ENCODE results near the gene GPR137. TPM values are rescaled to one million over a fixed set of nuclear protein-coding genes. Genes with fewer than 3 reads are reported as not detected.

Gene GPR137
- polyA plus RNA-seq, 1 donor from 2014 or later, result 34.1 TPM

DNA sequence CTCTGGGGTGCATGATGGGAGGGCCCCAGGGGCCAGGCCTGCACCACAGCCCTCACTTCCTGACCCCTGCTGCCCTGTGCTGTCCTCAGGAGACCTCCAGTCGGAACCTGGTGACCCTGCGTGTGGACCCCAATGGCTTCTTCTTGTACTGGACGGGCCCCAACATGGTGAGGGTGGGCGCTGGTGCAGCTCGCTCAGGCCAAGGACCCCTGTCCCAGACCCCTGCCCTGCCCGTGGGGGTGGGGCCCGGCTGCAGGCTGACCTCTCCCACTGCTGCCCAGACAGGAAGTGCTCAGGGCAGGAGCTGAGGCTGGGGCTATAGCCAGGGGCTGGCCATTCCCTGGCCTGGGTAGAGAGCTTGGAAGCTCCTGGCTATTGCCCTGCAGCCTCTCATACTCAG, 31.3 kb upstream of the GPR137 start:
- H3K36me3 ChIP-seq (ENCODE audit: insufficient read depth, low read length), result no peaks in the 10 kb centered on the region
- no peak overlapping the region for H3K27ac ChIP-seq (ENCODE audit: low read length)
- no peak overlapping the region for H3K9ac ChIP-seq (ENCODE audit: low read length)
- no peaks in the 10 kb centered on the region for H4K20me1 ChIP-seq (ENCODE audit: insufficient read depth)
- TF ChIP-seq TAF1 (IDR thresholded peaks at IDR 0.05; ENCODE audit: low read depth) (no peak), CTCF (IDR thresholded peaks at IDR 0.05; ENCODE audit: poor library complexity, severe bottlenecking) (no peak), RAD21 (conservative IDR thresholded peaks at IDR 0.05) (no peak), EZH2 (IDR thresholded peaks at IDR 0.05; ENCODE audit: borderline replicate concordance, insufficient read depth, low read length, poor library complexity, severe bottlenecking) (no peak), POLR2AphosphoS5 (IDR thresholded peaks at IDR 0.05) (no peak), SMC3 (conservative IDR thresholded peaks at IDR 0.05; ENCODE audit: poor library complexity) (no peak), MXI1 (conservative IDR thresholded peaks at IDR 0.05; ENCODE audit: poor library complexity, severe bottlenecking) (no peak), EP300 (conservative IDR thresholded peaks at IDR 0.05; ENCODE audit: poor library complexity, severe bottlenecking) (no peak)
- TF ChIP-seq, protein P1, sequence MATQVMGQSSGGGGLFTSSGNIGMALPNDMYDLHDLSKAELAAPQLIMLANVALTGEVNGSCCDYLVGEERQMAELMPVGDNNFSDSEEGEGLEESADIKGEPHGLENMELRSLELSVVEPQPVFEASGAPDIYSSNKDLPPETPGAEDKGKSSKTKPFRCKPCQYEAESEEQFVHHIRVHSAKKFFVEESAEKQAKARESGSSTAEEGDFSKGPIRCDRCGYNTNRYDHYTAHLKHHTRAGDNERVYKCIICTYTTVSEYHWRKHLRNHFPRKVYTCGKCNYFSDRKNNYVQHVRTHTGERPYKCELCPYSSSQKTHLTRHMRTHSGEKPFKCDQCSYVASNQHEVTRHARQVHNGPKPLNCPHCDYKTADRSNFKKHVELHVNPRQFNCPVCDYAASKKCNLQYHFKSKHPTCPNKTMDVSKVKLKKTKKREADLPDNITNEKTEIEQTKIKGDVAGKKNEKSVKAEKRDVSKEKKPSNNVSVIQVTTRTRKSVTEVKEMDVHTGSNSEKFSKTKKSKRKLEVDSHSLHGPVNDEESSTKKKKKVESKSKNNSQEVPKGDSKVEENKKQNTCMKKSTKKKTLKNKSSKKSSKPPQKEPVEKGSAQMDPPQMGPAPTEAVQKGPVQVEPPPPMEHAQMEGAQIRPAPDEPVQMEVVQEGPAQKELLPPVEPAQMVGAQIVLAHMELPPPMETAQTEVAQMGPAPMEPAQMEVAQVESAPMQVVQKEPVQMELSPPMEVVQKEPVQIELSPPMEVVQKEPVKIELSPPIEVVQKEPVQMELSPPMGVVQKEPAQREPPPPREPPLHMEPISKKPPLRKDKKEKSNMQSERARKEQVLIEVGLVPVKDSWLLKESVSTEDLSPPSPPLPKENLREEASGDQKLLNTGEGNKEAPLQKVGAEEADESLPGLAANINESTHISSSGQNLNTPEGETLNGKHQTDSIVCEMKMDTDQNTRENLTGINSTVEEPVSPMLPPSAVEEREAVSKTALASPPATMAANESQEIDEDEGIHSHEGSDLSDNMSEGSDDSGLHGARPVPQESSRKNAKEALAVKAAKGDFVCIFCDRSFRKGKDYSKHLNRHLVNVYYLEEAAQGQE (IDR thresholded peaks at IDR 0.05; ENCODE audit: borderline replicate concordance), result no peak
- H2AFZ ChIP-seq (ENCODE audit: low read depth, low read length), result no peak overlapping the region
- no peaks in the 10 kb centered on the region for H3K79me2 ChIP-seq (replicated peaks; ENCODE audit: insufficient read depth, low read length)
- peaks cover 8% of the 10 kb centered on the region for H3K27me3 ChIP-seq (ENCODE audit: insufficient read depth, low read depth, low read length)
- H3K4me2 ChIP-seq (ENCODE audit: low read length), result no peak overlapping the region
- no peak overlapping the region for H3K4me3 ChIP-seq (ENCODE audit: low read length)
- no peaks in the 10 kb centered on the region for H3F3A ChIP-seq (ENCODE audit: insufficient read depth, low read length, poor library complexity, severe bottlenecking)
- no peaks in the 10 kb centered on the region for H3K9me2 ChIP-seq (ENCODE audit: insufficient read depth, low read length)
- no peaks in the 10 kb centered on the region for H3K9me3 ChIP-seq (ENCODE audit: low read length)

- Histone ChIP-seq H3K36me3 (ENCODE audit: insufficient read depth, low read length) (no peaks in the 10 kb centered on the region), H3K9me2 (ENCODE audit: insufficient read depth, low read length) (no peaks in the 10 kb centered on the region), H3K4me3 (ENCODE audit: low read length) (no peak overlapping the region), H3K79me2 (replicated peaks; ENCODE audit: insufficient read depth, low read length) (no peaks in the 10 kb centered on the region), H2AFZ (ENCODE audit: low read depth, low read length) (no peak overlapping the region), H3F3A (ENCODE audit: insufficient read depth, low read length, poor library complexity, severe bottlenecking) (no peaks in the 10 kb centered on the region), H3K4me2 (ENCODE audit: low read length) (no peak overlapping the region), H4K20me1 (ENCODE audit: insufficient read depth) (no peaks in the 10 kb centered on the region), H3K27me3 (ENCODE audit: insufficient read depth, low read depth, low read length) (peaks cover 8% of the 10 kb centered on the region), H3K27ac (ENCODE audit: low read length) (no peak overlapping the region), H3K9ac (ENCODE audit: low read length) (no peak overlapping the region), H3K9me3 (ENCODE audit: low read length) (no peaks in the 10 kb centered on the region)
- TF ChIP-seq SMC3 (conservative IDR thresholded peaks at IDR 0.05; ENCODE audit: poor library complexity) (no peak), MXI1 (conservative IDR thresholded peaks at IDR 0.05; ENCODE audit: poor library complexity, severe bottlenecking) (no peak), CTCF (IDR thresholded peaks at IDR 0.05; ENCODE audit: poor library complexity, severe bottlenecking) (no peak), EZH2 (IDR thresholded peaks at IDR 0.05; ENCODE audit: borderline replicate concordance, insufficient read depth, low read length, poor library complexity, severe bottlenecking) (no peak), EP300 (conservative IDR thresholded peaks at IDR 0.05; ENCODE audit: poor library complexity, severe bottlenecking) (no peak), RAD21 (conservative IDR thresholded peaks at IDR 0.05) (no peak), POLR2AphosphoS5 (IDR thresholded peaks at IDR 0.05) (no peak), TAF1 (IDR thresholded peaks at IDR 0.05; ENCODE audit: low read depth) (no peak)
- TF ChIP-seq, protein P1 (IDR thresholded peaks at IDR 0.05; ENCODE audit: borderline replicate concordance), result no peak
Measured at GRCh38 chr11:64255135-64256128, 30.2 kb upstream of the GPR137 start.

Data from neural cell (in vitro differentiated cells).